Measurements from ENCODE around the gene UPF2. TPM values are rescaled to one million over a fixed set of nuclear protein-coding genes. Genes with fewer than 3 reads are reported as not detected.
A peak's percentile ranks its signal among the peaks of the same experiment; 100 is the strongest.

UPF2 gene
- total and polyA plus RNA-seq, 2 of the 13 experiments (the other 11 are each of a cell fraction or from before 2014, with no cell fraction given), result 6.2 to 14.5 TPM

GRCh38 chr10:11986593-11987216 is 55.9 kb downstream of the UPF2 start (continued):
- TF ChIP-seq HMGXB3 (CRISPR knock-in tag; IDR thresholded peaks at IDR 0.05; ENCODE audit: borderline replicate concordance) (peak; percentile 15; the same call in 1 of the 2 replicates), GATAD1 (CRISPR knock-in tag; IDR thresholded peaks at IDR 0.05) (0 out of 2 replicates have a peak, but pooled peaks have one; percentile 24), PAX8 (CRISPR knock-in tag; IDR thresholded peaks at IDR 0.05; ENCODE audit: borderline replicate concordance) (no peak), ZNF788 (CRISPR knock-in tag; IDR thresholded peaks at IDR 0.05; ENCODE audit: borderline replicate concordance) (no peak), FOSL2 (CRISPR knock-in tag; IDR thresholded peaks at IDR 0.05) (peak; percentile 33; the same call in 1 of the 2 replicates), KMT2B (CRISPR knock-in tag; IDR thresholded peaks at IDR 0.05) (no peak), RXRA (CRISPR knock-in tag; IDR thresholded peaks at IDR 0.05) (no peak), MXD3 (CRISPR knock-in tag; IDR thresholded peaks at IDR 0.05) (no peak), ZNF143 (CRISPR knock-in tag; IDR thresholded peaks at IDR 0.05) (no peak), JUNB (CRISPR knock-in tag; IDR thresholded peaks at IDR 0.05; ENCODE audit: borderline replicate concordance) (no peak), ZNF768 (CRISPR knock-in tag; IDR thresholded peaks at IDR 0.05) (no peak), PRDM4 (CRISPR knock-in tag; IDR thresholded peaks at IDR 0.05; ENCODE audit: borderline replicate concordance) (no peak), KAT7 (CRISPR knock-in tag; IDR thresholded peaks at IDR 0.05; ENCODE audit: borderline replicate concordance) (no peak), AFF4 (CRISPR knock-in tag; IDR thresholded peaks at IDR 0.05) (no peak), MTA1 (CRISPR knock-in tag; IDR thresholded peaks at IDR 0.05; ENCODE audit: borderline replicate concordance) (no peak)
- TF ChIP-seq, protein P1, sequence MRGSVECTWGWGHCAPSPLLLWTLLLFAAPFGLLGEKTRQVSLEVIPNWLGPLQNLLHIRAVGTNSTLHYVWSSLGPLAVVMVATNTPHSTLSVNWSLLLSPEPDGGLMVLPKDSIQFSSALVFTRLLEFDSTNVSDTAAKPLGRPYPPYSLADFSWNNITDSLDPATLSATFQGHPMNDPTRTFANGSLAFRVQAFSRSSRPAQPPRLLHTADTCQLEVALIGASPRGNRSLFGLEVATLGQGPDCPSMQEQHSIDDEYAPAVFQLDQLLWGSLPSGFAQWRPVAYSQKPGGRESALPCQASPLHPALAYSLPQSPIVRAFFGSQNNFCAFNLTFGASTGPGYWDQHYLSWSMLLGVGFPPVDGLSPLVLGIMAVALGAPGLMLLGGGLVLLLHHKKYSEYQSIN (CRISPR knock-in tag; IDR thresholded peaks at IDR 0.05; ENCODE audit: borderline replicate concordance), result no peak
